ENCODE measurements around the gene HSPB2.

GRCh38 chr11:111949519-111950426, 37.2 kb downstream of the HSPB2 start:
- TF ChIP-seq POLR2AphosphoS5 (IDR thresholded peaks at IDR 0.05) (no peak), CTCF (IDR thresholded peaks at IDR 0.05) (no peak)
